Stimulated activated naive CD8-positive, alpha-beta T cell treated with anti-CD3 and anti-CD28 coated beads, Interleukin-15, amount 100 ng/mL, for 72 hours (primary cell): ENCODE data around the gene GPSM3.

ENCODE experiments used
- ATAC-seq: fragments of 150-1000 bp; cut with Tn5 transposase; 2 replicates; pipeline ENCODE4 v1.10.0; 2021; ENCODE audit warnings: mild to moderate bottlenecking, moderate library complexity
- DNase-seq, 2 donors: peaks; one replicate each; pipeline ENCODE4 v3.0.0; 2021 to 2022
- H3K27ac Mint-ChIP-seq, 2 donors: one replicate each; pipeline ENCODE4 v1.8.0; 2022; ENCODE audit warnings: mild to moderate bottlenecking in 2 of 2, mixed read lengths in 2 of 2, moderate library complexity in 2 of 2
- H3K27me3 Mint-ChIP-seq: one replicate; pipeline ENCODE4 v1.8.0; 2022; ENCODE audit warnings: mixed read lengths
- H3K4me1 Mint-ChIP-seq: one replicate; pipeline ENCODE4 v1.8.0; 2022; ENCODE audit warnings: mild to moderate bottlenecking, mixed read lengths
- H3K4me3 Mint-ChIP-seq, 2 donors: one replicate each; pipeline ENCODE4 v1.8.0; 2022; ENCODE audit warnings: mild to moderate bottlenecking in 2 of 2, mixed read lengths in 2 of 2, moderate library complexity in 1 of 2
- H3K9me3 Mint-ChIP-seq, 2 donors: one replicate each; pipeline ENCODE4 v1.8.0; 2022; ENCODE audit warnings: mixed read lengths in 2 of 2

GPSM3 gene, protein sequence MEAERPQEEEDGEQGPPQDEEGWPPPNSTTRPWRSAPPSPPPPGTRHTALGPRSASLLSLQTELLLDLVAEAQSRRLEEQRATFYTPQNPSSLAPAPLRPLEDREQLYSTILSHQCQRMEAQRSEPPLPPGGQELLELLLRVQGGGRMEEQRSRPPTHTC

DNA sequence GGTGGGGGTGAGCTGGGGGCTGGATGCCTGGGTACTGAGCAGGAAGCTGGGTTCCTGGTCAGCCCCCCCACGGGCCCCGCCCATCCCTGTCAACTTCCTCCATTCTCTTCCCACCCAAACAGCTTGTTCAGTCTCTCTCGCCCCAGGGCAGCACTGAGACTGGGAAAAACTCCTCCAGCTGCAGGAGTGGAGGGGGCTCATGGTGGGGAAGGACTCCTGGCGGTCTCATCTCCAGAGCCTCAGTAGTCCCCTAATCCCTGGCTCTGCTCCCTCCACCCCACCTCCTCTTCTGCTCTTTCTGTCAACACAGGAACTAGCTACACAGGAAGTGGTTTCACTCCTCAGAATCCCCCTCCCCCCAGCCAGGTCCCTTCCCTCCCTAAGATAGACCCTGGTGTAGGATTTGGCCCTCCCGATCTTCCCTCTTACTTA, at the start of gene GPSM3:
TSS of gene GPSM3 (minus strand) at position 36 of the 432 bp plus-strand sequence. CDS start 130 bp downstream, outside the sequence.
- Mint-ChIP-seq H3K4me1 (peaks cover 61% of the 10 kb centered on the region), H3K9me3 (no peaks in the 10 kb centered on the region), H3K27ac (peak within 1 kb of the TSS; percentile 97 to 98), H3K4me3 (peak within 1 kb of the TSS; percentile 94 to 95), H3K27me3 (no peaks in the 10 kb centered on the region)
- ATAC-seq (no peak), DNase-seq (peak in 1 of 2 donors; percentile 43)

DNA sequence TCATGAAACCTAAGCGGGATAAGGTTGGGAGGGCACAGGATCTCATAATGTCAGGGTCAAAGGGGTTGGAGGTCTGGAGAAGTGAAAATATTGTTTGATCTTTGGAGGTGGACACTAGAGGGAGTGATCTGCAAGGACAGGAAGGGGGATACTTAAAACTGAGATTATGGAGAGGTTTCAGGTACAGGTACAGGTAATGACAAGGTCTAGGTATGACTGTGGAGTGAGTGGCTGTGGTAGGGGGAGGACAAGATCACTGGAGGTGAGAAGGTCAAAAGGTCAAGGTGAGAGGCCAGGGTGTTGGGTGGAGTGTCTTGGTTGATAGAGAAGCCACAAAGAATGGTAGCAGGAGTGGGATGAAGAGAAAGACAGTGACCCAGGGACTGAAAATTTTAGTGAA, 48.2 kb upstream of the GPSM3 start:
- peak overlapping the region in 1 of 2 donors; percentile 55 for H3K27ac Mint-ChIP-seq
- ATAC-seq: no peak
- H3K4me3 Mint-ChIP-seq: peak overlapping the region in 1 of 2 donors; percentile 2
- H3K4me1 Mint-ChIP-seq: peaks cover 40% of the 10 kb centered on the region
- no peaks in the 10 kb centered on the region for H3K9me3 Mint-ChIP-seq
- no peaks in the 10 kb centered on the region for H3K27me3 Mint-ChIP-seq
- no peak for DNase-seq

GRCh38 chr6:32239462-32239861, 47.0 kb upstream of the GPSM3 start:
- no peak overlapping the region for H3K4me3 Mint-ChIP-seq
- no peak for DNase-seq
- H3K27me3 Mint-ChIP-seq: no peaks in the 10 kb centered on the region
- no peak for ATAC-seq
- H3K4me1 Mint-ChIP-seq: peaks cover 41% of the 10 kb centered on the region
- no peaks in the 10 kb centered on the region for H3K9me3 Mint-ChIP-seq
- peak overlapping the region in 1 of 2 donors; percentile 86 for H3K27ac Mint-ChIP-seq

DNA sequence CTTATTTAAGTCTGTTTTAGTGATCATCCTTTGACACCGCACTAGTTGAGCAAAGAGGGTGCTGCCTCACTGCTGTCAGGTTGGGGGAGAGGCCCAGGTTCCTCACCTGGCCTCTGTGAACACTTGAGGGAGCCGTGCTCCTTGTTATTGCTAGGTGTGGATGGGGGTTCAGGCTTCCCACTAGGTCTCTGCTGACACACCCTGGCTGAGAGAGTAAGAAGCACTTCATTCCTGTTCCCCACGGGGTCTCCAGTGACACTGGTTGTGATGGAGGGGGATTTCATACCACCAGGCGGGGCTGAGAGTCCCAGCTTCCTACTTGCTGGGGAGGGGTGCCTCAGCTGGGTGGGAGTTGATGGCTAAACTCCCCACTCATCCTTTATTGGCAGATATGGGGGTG, 42.5 kb upstream of the GPSM3 start:
- no peak overlapping the region for H3K27ac Mint-ChIP-seq
- H3K9me3 Mint-ChIP-seq: no peaks in the 10 kb centered on the region
- no peaks in the 10 kb centered on the region for H3K27me3 Mint-ChIP-seq
- H3K4me1 Mint-ChIP-seq: peaks cover 16% of the 10 kb centered on the region
- no peak overlapping the region for H3K4me3 Mint-ChIP-seq
- ATAC-seq: no peak
- no peak for DNase-seq

GRCh38 chr6:32226434-32226833, 34.0 kb upstream of the GPSM3 start:
- Mint-ChIP-seq H3K4me3 (no peak overlapping the region), H3K27me3 (no peaks in the 10 kb centered on the region), H3K27ac (no peak overlapping the region), H3K4me1 (peaks cover 19% of the 10 kb centered on the region), H3K9me3 (no peaks in the 10 kb centered on the region)
- DNase-seq (no peak), ATAC-seq (no peak)

DNA sequence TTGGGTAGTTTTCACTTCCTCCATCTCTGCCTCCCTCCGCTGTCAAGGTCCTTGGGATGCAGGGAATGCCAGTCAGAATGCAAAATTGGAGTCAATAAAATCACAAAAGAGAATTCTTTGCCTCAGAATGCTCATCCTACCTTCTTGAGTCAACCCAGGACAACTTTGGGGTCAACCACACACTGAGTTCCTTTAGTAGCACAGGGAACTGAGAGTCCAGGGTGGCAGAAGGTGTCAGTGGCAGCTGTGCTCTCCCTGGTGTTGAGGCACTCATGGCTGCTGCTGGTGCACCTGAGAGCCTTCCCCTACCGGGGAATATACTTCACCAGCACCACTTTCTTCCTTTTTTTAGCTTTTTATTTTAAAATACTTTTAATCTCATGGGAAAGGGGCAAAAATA, 32.3 kb upstream of the GPSM3 start:
- ATAC-seq (no peak), DNase-seq (no peak)
- no peak overlapping the region for H3K4me3 Mint-ChIP-seq
- H3K27me3 Mint-ChIP-seq: peaks cover 1% of the 10 kb centered on the region
- no peak overlapping the region for H3K27ac Mint-ChIP-seq
- H3K9me3 Mint-ChIP-seq: no peaks in the 10 kb centered on the region
- peaks cover 19% of the 10 kb centered on the region for H3K4me1 Mint-ChIP-seq

DNA sequence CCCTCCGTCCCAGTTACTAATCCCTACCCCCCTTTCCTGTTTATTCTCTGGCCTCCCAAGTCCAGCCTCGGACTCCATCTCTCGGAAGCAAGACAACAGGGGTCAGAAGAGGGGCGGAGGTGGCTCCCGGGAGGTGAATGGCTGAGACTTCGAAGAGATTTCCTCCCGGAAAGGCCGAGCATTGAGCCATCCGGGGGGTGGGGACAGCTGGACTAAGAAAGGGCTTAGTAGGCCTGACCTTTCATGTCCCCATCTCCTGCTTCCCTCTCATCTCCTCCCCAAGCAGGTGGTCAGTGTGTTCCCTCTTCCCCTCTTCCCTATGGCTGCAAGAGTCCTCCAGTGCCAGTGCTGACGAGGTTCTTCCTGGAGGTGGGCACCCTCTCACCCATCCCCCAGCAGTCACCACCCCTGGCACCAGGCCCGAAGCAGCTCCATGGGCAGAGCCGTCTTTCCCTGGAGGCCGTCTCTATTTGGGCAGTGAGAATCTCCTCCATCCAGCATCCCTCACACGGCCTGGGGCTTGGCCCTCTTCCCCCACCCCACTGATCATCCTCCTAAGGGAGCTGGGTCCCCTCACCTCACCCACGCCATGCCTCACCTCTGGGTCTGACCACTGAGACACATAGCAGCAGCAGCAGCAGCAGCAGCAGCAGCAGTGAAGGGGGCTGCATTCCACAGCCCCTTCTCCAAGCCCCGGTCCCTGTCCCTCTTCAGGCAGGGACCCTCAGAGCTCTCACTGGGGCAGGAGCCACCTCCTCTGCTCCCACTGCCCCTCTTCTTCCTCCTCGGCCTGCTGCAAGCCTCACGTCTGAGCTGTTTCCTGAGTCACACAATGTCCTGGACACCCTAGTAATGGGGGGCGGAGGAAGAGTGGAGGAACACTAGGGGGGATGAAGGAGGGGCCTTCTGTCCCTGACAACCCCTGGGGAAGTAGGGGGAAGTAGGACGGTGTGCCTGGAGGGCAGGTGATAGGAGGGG, 31.1 kb upstream of the GPSM3 start, which contains the start of gene NOTCH4:
TSS of gene NOTCH4 (minus strand) at position 810 of the 978 bp plus-strand sequence. CDS start at position 671, 139 bp downstream.
- Mint-ChIP-seq H3K4me3 (no peak within 1 kb of the TSS), H3K9me3 (no peaks in the 10 kb centered on the region), H3K4me1 (peaks cover 19% of the 10 kb centered on the region), H3K27me3 (peaks cover 6% of the 10 kb centered on the region), H3K27ac (peak within 1 kb of the TSS; percentile 61 to 71)
- DNase-seq (no peak), ATAC-seq (no peak)

DNA sequence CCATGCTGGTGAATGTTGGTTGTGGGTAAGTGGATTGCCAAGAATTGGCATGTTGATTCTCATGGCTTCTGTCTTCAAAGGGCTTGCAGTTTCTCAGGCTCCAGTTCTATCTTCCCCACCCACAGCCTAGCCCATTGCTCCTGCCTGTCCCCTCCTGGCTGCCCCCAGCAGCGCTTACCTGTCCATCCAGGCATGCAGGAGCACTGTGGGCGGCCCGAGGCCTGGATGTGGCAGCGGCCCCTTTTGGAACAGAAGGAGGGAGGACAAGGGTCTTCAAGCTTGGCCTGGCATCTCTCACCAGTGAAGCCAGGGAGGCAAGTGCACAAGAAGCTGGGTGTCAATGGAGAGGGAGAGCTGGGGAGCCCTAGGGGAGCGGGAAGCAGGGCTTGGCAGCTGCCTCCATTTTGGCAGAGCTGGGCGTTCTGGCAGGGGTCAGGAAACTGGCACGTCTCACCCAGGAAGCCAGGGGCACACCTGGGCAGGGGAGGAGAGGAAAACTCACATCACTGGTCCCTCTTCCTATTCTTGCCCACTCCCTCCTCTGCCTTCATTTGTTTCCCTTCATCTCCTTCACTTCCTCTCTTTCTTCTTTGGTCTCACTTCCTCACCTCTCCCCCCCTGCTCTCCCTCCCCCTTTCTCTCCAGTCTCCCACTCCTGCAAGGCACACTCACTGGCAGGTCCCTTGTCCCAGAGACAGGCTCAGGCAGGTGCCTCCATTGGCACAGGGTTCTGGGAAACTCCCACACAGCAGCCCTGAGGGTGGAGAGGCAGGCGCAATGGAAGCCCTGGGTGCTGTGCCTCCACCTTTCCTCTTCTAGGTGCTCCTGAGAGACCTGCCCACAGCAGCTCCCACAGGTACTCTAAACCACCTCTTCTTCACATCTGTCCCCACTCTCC, 30.1 kb upstream of the GPSM3 start:
- no peak for DNase-seq
- peaks cover 19% of the 10 kb centered on the region for H3K4me1 Mint-ChIP-seq
- H3K27ac Mint-ChIP-seq: peak overlapping the region; percentile 61 to 71
- H3K9me3 Mint-ChIP-seq: no peaks in the 10 kb centered on the region
- no peak for ATAC-seq
- peaks cover 6% of the 10 kb centered on the region for H3K27me3 Mint-ChIP-seq
- no peak overlapping the region for H3K4me3 Mint-ChIP-seq

GRCh38 chr6:32220021-32220420, 27.6 kb upstream of the GPSM3 start:
- no peaks in the 10 kb centered on the region for H3K9me3 Mint-ChIP-seq
- H3K4me3 Mint-ChIP-seq: no peak overlapping the region
- H3K4me1 Mint-ChIP-seq: peaks cover 19% of the 10 kb centered on the region
- ATAC-seq: no peak
- peak overlapping the region in 1 of 2 donors; percentile 22 for H3K27ac Mint-ChIP-seq
- peaks cover 6% of the 10 kb centered on the region for H3K27me3 Mint-ChIP-seq
- DNase-seq: no peak

DNA sequence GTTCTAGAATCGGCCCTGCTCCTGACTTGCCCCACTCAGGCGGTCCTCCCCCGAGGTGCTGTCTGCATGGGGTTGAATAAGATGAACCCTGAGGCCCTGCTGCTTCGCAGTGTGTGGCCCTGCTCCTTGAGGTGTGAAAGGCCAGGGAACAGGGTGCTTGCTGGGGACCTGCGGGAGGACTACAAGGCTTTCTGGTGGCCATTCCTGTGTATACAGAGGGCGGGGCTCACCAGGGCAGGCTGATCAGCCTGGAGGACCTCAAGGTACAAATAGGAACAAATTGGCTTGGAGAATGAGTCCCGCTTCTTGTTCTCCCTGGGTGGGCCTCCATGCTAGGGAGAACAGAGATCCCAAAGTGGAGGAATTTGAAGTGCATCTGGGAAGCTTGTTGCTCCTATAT, 25.7 kb upstream of the GPSM3 start:
- Mint-ChIP-seq H3K9me3 (no peaks in the 10 kb centered on the region), H3K27me3 (peaks cover 6% of the 10 kb centered on the region), H3K27ac (no peak overlapping the region), H3K4me3 (no peak overlapping the region), H3K4me1 (peaks cover 11% of the 10 kb centered on the region)
- DNase-seq (no peak), ATAC-seq (no peak)

- Mint-ChIP-seq H3K27ac (peak overlapping the region in 1 of 2 donors; percentile 20), H3K9me3 (no peaks in the 10 kb centered on the region), H3K27me3 (peaks cover 6% of the 10 kb centered on the region), H3K4me3 (no peak overlapping the region), H3K4me1 (no peaks in the 10 kb centered on the region)
- DNase-seq (no peak), ATAC-seq (no peak)
These were observed 24.6 kb upstream of the GPSM3 start for GRCh38 chr6:32216998-32217397.

DNA sequence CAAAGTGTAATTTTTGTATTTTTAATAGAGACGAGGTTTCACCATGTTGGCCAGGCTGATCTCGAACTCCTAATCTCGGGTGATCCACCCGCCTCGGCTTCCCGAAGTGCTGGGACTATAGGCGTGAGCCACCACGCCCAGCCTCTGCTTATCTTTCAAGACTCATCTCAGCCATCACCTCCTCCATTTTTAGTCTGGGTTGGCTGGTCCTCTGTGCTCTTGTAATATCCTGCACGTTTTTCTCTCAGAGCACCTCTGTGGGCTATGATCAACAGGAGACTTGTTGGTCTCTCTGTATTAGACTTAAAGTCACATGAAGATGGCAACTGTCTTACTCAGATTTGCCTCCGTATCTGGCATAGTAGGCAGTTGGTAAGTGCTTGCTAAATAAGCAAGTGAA, 23.8 kb upstream of the GPSM3 start:
- Mint-ChIP-seq H3K27ac (no peak overlapping the region), H3K4me1 (no peaks in the 10 kb centered on the region)
- ATAC-seq: no peak

GRCh38 chr6:32215617-32216016, 23.2 kb upstream of the GPSM3 start:
- H3K27ac Mint-ChIP-seq: no peak overlapping the region
- no peak overlapping the region for H3K4me3 Mint-ChIP-seq
- DNase-seq: no peak
- no peaks in the 10 kb centered on the region for H3K4me1 Mint-ChIP-seq
- ATAC-seq: no peak
- peaks cover 6% of the 10 kb centered on the region for H3K27me3 Mint-ChIP-seq
- no peaks in the 10 kb centered on the region for H3K9me3 Mint-ChIP-seq

More for the DNA sequence above, 23.8 kb upstream of the GPSM3 start:
- DNase-seq: no peak
- no peaks in the 10 kb centered on the region for H3K9me3 Mint-ChIP-seq
- no peak overlapping the region for H3K4me3 Mint-ChIP-seq
- peaks cover 6% of the 10 kb centered on the region for H3K27me3 Mint-ChIP-seq

GRCh38 chr6:32214126-32214525, 21.7 kb upstream of the GPSM3 start:
- Mint-ChIP-seq H3K4me3 (no peak overlapping the region), H3K27me3 (no peaks in the 10 kb centered on the region), H3K4me1 (no peaks in the 10 kb centered on the region), H3K27ac (peak overlapping the region in 1 of 2 donors; percentile 82), H3K9me3 (no peaks in the 10 kb centered on the region)
- no peak for DNase-seq
- no peak for ATAC-seq

- no peak for ATAC-seq
- H3K9me3 Mint-ChIP-seq: no peaks in the 10 kb centered on the region
- no peak for DNase-seq
- no peak overlapping the region for H3K27ac Mint-ChIP-seq
- no peaks in the 10 kb centered on the region for H3K27me3 Mint-ChIP-seq
- H3K4me1 Mint-ChIP-seq: no peaks in the 10 kb centered on the region
- no peak overlapping the region for H3K4me3 Mint-ChIP-seq
These were observed 21.2 kb upstream of the GPSM3 start for GRCh38 chr6:32213649-32214048.
